ENCODE results near the gene ADH4. TPM values are rescaled to one million over a fixed set of nuclear protein-coding genes. Genes with fewer than 3 reads are reported as not detected.

ADH4 gene
- total RNA-seq, 2 experiments from 2014 or later = not detected

DNA sequence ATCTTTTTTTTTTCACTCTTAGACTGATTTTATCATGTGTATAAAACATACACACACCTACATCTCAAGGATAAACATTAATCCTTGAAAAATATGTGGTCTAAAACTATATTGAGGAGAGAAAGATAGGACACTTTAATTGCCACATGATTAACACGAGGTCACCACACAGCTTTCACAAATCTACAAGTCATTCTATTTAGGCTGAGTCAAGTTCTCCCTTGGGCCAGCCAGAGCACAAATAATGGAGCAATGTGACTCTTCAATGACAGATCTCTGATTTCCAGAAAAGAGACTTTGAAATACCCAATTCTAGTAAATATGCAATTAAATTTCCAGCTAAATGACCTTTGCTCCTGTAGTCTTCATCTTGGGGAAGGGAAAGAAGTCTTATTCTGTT, 12.9 kb upstream of the ADH4 start:
- ChIA-PET CTCF (interaction anchor here (1.3 kb wide), 1 partner anchor 10 kb away, joined by 4 read pairs; no protein-coding TSS in a partner anchor), POLR2A (no interaction called here)
- Histone ChIP-seq H3K4me1 (ENCODE audit: insufficient read depth, low read length) (no peaks in the 10 kb centered on the region), H3K9me3 (ENCODE audit: control insufficient read depth in 1 of 2, insufficient read depth in 1 of 2, low read length in 2 of 2) (no peaks in the 10 kb centered on the region), H3K4me3 (ENCODE audit: low read length) (no peak overlapping the region), H3K36me3 (ENCODE audit: insufficient read depth, low read length) (no peaks in the 10 kb centered on the region), H3K27ac (ENCODE audit: low read depth in 1 of 2, low read length in 2 of 2) (no peak overlapping the region), H3K27me3 (ENCODE audit: control insufficient read depth in 1 of 2, insufficient read depth in 2 of 2, low read length in 2 of 2) (no peaks in the 10 kb centered on the region)
- Mint-ChIP-seq H3K4me1 (ENCODE audit: low read depth) (no peaks in the 10 kb centered on the region), H3K4me3 (no peak overlapping the region), H3K27ac (no peak overlapping the region), H3K36me3 (ENCODE audit: low read depth) (no peaks in the 10 kb centered on the region), H3K27me3 (no peaks in the 10 kb centered on the region), H3K9me3 (no peaks in the 10 kb centered on the region)
- intact Hi-C loops (cut with DNase I, micrococcal nuclease) = no loop called here
- ATAC-seq (ENCODE audit: poor library complexity) = no peak
- TF ChIP-seq, protein P1, sequence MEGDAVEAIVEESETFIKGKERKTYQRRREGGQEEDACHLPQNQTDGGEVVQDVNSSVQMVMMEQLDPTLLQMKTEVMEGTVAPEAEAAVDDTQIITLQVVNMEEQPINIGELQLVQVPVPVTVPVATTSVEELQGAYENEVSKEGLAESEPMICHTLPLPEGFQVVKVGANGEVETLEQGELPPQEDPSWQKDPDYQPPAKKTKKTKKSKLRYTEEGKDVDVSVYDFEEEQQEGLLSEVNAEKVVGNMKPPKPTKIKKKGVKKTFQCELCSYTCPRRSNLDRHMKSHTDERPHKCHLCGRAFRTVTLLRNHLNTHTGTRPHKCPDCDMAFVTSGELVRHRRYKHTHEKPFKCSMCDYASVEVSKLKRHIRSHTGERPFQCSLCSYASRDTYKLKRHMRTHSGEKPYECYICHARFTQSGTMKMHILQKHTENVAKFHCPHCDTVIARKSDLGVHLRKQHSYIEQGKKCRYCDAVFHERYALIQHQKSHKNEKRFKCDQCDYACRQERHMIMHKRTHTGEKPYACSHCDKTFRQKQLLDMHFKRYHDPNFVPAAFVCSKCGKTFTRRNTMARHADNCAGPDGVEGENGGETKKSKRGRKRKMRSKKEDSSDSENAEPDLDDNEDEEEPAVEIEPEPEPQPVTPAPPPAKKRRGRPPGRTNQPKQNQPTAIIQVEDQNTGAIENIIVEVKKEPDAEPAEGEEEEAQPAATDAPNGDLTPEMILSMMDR (IDR thresholded peaks at IDR 0.05) = no peak
- DNase-seq = no peak

DNA sequence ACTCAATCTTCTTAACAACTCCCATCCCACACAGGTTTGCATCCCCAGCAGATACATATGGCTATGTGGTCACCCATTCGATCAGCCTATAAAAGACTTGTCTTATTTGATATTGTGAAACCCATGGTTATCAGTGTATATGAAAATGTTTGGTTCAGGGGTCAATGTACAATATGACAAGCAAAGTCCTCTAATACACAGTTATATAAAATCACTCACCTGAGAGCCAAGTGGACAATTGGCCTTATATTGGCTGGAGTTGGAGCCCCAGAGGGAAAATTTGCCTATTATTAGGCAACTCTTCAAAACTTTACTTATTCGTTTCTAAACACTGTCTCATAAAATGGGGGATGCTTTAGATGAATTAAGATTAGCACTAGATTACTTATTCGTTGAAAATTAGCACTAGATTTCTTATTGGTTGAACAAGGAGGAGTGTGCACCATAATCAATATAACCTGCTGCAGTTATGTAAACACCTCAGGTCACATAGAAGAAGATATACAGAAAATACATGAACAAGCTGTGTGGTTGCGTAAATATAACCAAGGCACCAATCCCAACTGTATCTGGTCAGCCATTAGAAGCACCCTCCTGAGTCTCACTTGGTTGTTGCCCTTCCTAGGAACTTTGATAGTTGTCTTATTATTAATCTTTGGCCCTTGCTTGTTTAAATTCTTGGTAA, 10.7 kb upstream of the ADH4 start:
- TF ChIP-seq, protein P1 (IDR thresholded peaks at IDR 0.05) = no peak
- no peak for DNase-seq
- H3K36me3 Mint-ChIP-seq (ENCODE audit: low read depth) = no peaks in the 10 kb centered on the region
- Histone ChIP-seq H3K4me1 (ENCODE audit: insufficient read depth, low read length) (no peaks in the 10 kb centered on the region), H3K9me3 (ENCODE audit: control insufficient read depth in 1 of 2, insufficient read depth in 1 of 2, low read length in 2 of 2) (no peaks in the 10 kb centered on the region), H3K4me3 (ENCODE audit: low read length) (no peak overlapping the region), H3K27ac (ENCODE audit: low read depth in 1 of 2, low read length in 2 of 2) (no peak overlapping the region), H3K36me3 (ENCODE audit: insufficient read depth, low read length) (no peaks in the 10 kb centered on the region), H3K27me3 (ENCODE audit: control insufficient read depth in 1 of 2, insufficient read depth in 2 of 2, low read length in 2 of 2) (no peaks in the 10 kb centered on the region)
- no peaks in the 10 kb centered on the region for H3K9me3 Mint-ChIP-seq
- H3K27ac Mint-ChIP-seq = no peak overlapping the region
- ATAC-seq (ENCODE audit: poor library complexity) = no peak
- ChIA-PET CTCF (no interaction called here), POLR2A (no interaction called here)
- H3K27me3 Mint-ChIP-seq = no peaks in the 10 kb centered on the region
- intact Hi-C loops (cut with DNase I, micrococcal nuclease) = no loop called here
- no peak overlapping the region for H3K4me3 Mint-ChIP-seq
- H3K4me1 Mint-ChIP-seq (ENCODE audit: low read depth) = no peaks in the 10 kb centered on the region

DNA sequence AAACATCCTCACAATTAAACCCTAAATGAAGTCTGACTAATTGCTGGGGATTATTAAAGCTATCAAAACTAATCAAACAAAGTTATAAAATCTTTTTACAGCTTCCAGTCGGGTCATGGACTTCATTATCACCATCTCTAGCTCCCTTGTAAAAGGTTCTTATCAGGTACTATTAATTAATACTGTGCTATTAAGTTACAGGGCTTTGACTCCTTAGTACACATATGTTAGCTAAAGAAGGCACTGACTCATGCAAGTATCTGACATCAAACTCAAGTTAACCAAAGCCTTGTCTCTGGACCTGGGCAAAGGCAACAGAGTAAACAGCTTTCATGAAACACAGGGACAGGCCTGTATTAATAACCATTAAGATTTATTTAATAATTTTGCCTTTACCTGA, 7.9 kb upstream of the ADH4 start:
- no peak for ATAC-seq (ENCODE audit: poor library complexity)
- no peaks in the 10 kb centered on the region for H3K27me3 Mint-ChIP-seq
- H3K27me3 ChIP-seq (ENCODE audit: control insufficient read depth in 1 of 2, insufficient read depth in 2 of 2, low read length in 2 of 2) = no peaks in the 10 kb centered on the region
- no peaks in the 10 kb centered on the region for H3K4me1 Mint-ChIP-seq (ENCODE audit: low read depth)
- no peak overlapping the region for H3K27ac ChIP-seq (ENCODE audit: low read depth in 1 of 2, low read length in 2 of 2)
- H3K9me3 Mint-ChIP-seq = no peaks in the 10 kb centered on the region
- no peak for DNase-seq
- H3K4me3 ChIP-seq (ENCODE audit: low read length) = no peak overlapping the region
- no peak overlapping the region for H3K27ac Mint-ChIP-seq
- TF ChIP-seq, protein P1 (IDR thresholded peaks at IDR 0.05) = no peak
- H3K9me3 ChIP-seq (ENCODE audit: control insufficient read depth in 1 of 2, insufficient read depth in 1 of 2, low read length in 2 of 2) = no peaks in the 10 kb centered on the region
- intact Hi-C loops (cut with DNase I, micrococcal nuclease) = no loop called here
- ChIA-PET CTCF (no interaction called here), POLR2A (no interaction called here)
- H3K4me3 Mint-ChIP-seq = no peak overlapping the region
- no peaks in the 10 kb centered on the region for H3K36me3 ChIP-seq (ENCODE audit: insufficient read depth, low read length)
- H3K36me3 Mint-ChIP-seq (ENCODE audit: low read depth) = no peaks in the 10 kb centered on the region
- H3K4me1 ChIP-seq (ENCODE audit: insufficient read depth, low read length) = no peaks in the 10 kb centered on the region
